Coronary artery (tissue), 2 donors: Measurements from ENCODE around the gene AFG3L2.
A peak's percentile ranks its signal among the peaks of the same experiment; 100 is the strongest.

Experiments used
- DNase-seq: peaks from one replicate; pipeline ENCODE4 v3.0.0-alpha.2; 2017; ENCODE audit warnings: low spot score
- H3K27ac ChIP-seq, 2 donors: fragments of 200-600 bp; sonication (generic); one replicate each; pipeline ENCODE4 v1.5.1; 2016 to 2019
- H3K4me3 ChIP-seq: fragments of 200-600 bp; sonication (generic); 2 replicates; pipeline ENCODE4 v1.5.1; 2016; ENCODE audit warnings: mild to moderate bottlenecking, moderate library complexity
- TF ChIP-seq, protein P1 (sequence below): fragments of 200-600 bp; sonication (generic); IDR thresholded peaks from one replicate; pipeline ENCODE4 v1.5.1; 2019; ENCODE audit warnings: antibody characterized with exemption

AFG3L2 gene

DNA sequence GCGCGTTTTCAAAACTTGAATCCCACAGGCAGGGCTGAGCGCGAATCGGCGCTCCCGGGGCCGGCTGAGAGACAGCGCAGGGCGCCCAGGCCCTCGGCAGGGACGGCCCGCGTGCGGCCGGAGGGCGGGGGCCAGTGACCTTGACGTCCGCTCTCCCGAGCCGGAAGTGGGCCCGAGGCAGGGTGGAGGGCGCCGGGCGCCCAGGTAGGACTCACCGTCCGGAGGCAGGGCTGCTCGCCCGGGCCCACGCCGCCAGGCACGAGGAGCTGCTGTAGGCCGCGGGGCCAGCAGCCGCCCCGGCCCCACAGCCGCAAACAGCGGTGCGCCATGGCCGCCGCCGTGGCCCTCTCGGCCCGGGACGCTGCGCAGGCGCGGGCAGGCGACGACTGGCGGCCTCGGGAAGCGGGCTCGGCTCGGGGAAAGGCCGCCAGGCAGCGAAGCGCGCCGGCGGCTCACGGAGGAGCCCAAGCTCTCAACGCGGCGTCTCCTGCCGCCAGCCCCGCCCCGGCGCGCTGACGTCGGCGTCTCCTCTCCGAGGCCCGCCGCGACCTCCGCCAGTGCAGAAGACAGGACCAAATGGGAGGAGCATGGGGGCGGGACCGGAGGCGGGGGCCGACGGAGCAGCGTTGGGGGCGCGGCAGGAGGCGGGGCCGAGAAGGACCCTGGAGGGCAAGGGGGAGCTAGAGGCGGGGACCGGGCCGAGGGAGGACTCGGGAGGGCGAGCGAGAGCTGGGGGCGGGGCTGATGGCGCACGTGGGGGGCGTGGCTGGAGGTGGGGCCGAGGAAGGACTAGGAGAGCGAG is at the start of gene AFG3L2:
TSS of gene AFG3L2 (minus strand) at position 474 of the 802 bp plus-strand sequence. CDS start at position 329, 145 bp downstream.
- Histone ChIP-seq H3K4me3 (peak within 1 kb of the TSS; percentile 91), H3K27ac (peak within 1 kb of the TSS; percentile 97 to 98)
- DNase-seq: peak; percentile 100
- TF ChIP-seq, protein P1, sequence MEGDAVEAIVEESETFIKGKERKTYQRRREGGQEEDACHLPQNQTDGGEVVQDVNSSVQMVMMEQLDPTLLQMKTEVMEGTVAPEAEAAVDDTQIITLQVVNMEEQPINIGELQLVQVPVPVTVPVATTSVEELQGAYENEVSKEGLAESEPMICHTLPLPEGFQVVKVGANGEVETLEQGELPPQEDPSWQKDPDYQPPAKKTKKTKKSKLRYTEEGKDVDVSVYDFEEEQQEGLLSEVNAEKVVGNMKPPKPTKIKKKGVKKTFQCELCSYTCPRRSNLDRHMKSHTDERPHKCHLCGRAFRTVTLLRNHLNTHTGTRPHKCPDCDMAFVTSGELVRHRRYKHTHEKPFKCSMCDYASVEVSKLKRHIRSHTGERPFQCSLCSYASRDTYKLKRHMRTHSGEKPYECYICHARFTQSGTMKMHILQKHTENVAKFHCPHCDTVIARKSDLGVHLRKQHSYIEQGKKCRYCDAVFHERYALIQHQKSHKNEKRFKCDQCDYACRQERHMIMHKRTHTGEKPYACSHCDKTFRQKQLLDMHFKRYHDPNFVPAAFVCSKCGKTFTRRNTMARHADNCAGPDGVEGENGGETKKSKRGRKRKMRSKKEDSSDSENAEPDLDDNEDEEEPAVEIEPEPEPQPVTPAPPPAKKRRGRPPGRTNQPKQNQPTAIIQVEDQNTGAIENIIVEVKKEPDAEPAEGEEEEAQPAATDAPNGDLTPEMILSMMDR: no peak

DNA sequence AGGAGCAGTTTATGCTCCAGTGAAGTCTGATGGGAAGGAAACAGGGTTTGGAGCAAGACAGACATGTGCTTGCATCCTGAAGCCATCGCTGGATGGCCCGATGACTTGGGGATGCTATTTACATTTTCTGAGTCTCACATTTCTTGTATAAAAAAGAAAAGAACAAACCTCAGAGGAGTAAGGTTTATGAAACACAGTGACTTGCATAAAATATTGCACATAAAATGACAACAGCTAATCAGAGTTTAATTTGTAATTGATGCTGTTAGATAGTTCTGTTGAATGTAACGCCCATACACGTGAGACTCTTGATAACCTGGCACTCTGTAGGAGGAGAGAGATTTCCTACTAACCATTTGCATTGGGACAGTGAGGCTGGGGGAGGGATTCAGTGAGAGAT is 47.2 kb upstream of the AFG3L2 start:
- TF ChIP-seq, protein P1: no peak
- H3K27ac ChIP-seq: no peak overlapping the region
- H3K4me3 ChIP-seq: no peak overlapping the region
- DNase-seq: no peak

DNA sequence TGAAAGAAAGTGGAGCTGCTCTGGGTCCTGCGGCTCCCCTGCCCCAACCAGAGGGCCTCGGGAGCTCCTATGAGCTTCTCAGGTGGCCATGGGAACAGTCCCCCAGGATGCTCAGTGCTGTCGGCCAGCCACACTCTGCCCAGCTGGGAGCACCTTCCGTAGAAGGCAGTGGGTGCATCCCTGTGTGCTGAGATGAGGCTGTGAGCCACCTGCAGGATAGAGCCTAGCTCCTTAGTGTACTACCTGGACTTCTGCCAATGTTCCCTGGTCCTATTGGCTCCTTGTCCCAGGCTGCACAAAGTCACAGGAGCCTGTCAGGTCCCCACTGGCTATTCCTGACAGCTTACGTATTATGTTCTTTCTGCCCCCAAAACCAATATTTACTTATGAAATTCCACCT is 46.8 kb upstream of the AFG3L2 start:
- Histone ChIP-seq H3K27ac (no peak overlapping the region), H3K4me3 (no peak overlapping the region)
- TF ChIP-seq, protein P1: no peak
- DNase-seq: no peak

DNA sequence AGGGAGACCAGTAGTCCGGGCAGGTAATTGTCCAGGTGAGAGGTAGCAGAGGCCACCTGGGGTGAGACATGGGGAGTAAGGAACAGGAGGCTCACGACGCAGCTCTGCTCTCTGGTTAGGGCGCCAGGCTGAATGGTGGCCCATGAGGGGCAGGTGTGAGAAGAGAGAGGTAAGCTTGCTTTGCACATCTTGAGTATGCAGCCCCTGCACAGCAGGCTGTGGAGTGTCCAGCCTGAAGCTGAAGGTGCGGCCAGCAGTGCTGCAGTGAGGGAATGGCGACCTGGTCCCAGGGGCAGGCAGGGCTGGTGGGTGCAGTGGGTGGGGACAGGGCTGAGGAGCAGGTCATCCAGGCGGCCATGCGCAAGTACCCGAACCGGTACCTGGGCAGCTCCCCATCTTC is 46.4 kb upstream of the AFG3L2 start:
- no peak overlapping the region for H3K4me3 ChIP-seq
- TF ChIP-seq, protein P1: no peak
- H3K27ac ChIP-seq: no peak overlapping the region
- DNase-seq: no peak

DNA sequence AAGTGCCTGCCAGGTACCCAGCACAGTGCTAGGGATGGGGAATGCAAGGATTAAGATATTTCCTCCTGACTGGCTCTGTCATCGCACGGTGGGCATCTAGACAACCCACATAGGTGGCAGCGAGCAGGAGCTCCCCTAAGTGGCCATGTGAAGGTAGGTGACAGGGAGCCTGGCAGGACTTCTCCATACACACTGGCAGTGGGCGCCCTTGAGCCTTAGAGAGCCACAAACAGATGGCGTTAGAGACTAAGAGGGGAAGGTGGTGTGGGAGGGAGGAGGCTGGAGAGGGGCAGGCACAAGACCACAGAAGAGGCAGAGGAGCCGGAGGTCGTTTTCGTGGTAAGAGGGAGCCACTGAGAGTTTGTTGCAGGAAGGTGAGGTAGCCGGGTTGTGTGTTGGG is 45.9 kb upstream of the AFG3L2 start:
- no peak for DNase-seq
- Histone ChIP-seq H3K4me3 (no peak overlapping the region), H3K27ac (no peak overlapping the region)
- TF ChIP-seq, protein P1: no peak

DNA sequence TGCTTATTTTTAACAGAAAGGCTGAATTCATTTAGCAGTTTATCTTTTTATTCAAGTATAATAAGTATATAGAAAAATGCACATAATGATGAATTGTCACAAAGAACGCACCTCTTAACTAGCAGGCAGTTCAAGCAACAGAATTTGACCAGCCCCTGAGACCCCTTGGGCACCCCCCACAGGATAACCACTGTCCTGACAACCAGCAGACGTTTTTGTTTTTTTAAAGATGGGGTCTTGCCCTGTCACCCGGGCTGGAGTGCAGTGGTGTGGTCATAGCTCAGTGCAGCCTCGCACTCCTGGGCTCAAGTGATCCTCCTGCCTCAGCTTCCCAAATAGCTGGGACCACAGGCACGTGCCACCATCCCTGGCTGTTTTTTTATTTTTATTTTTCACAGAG is 44.7 kb upstream of the AFG3L2 start:
- no peak for DNase-seq
- no peak overlapping the region for H3K4me3 ChIP-seq
- TF ChIP-seq, protein P1: no peak
- no peak overlapping the region for H3K27ac ChIP-seq

DNA sequence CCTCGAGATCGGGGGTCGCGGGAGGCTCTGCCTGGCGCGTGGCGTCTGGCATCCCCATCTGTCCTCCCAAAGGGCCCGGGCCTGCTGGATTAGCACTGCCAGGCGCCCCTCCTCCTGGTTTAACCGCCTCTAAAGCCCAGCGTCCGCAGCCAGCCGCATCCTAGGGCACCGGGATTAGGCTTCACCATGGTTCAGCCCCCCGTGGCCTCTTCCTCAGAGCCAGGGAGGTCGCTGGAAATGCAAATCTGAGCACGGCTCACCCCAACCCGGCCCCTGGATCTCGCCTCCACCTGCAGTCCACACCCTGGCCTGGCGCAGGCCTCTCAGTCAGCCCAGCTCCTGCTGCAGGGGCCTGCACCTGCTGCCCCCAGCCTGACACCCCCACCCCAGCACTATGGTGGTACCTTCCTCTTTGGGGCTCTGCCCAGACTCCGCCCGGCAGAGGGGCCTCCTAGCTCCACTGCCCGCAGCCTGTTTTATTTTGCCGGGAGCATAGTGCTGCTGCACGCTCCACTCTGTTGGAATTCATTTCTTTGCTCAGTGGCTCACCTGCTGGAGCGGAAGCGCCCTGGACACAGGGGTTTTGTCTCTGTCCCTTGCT is 43.9 kb upstream of the AFG3L2 start:
- TF ChIP-seq, protein P1: no peak
- peak overlapping the region; percentile 26 to 27 for H3K27ac ChIP-seq
- DNase-seq: no peak
- peak overlapping the region; percentile 74 for H3K4me3 ChIP-seq
